HepG2 (cell line): ENCODE data around the gene TMEM200A. TPM values are rescaled to one million over a fixed set of nuclear protein-coding genes. Genes with fewer than 3 reads are reported as not detected.

Experiments used
- ATAC-seq: fragments of 200-7000 bp; cut with Tn5 transposase; 3 replicates; pipeline ENCODE4 v1.9.1; 2020; ENCODE audit warnings: mild to moderate bottlenecking, moderate library complexity
- BruUV-seq: library from RNA; stranded (reverse); fragments of 400-500 nt; replicated peaks from 2 replicates; lab custom pipeline; 2021; lab: Mats Ljungman, UMichigan
- CTCF ChIA-PET: fragments of 300-600 bp; formaldehyde crosslinking; extraction: SDS; loops from one replicate; lab custom pipeline; 2021; ENCODE audit warnings: low total read pairs, inconsistent platforms, low intra/inter-chr PET ratio; lab: Yijun Ruan, JAX
- POLR2A ChIA-PET: fragments of 350-600 bp; sonication (Branson Sonifier 250); formaldehyde crosslinking; loops from one replicate; lab custom pipeline; 2020; ENCODE audit warnings: antibody characterized with exemption, inconsistent platforms; lab: Yijun Ruan, JAX
- DNase-seq: peaks from one replicate; pipeline ENCODE4 v3.0.0-alpha.2; 2015; ENCODE audit warnings: low spot score
- FAIRE-seq: peaks from 3 replicates; lab custom pipeline; 2011; peaks lifted over from hg19 to GRCh38; lab: Jason Lieb, UNC
- H2AFZ ChIP-seq: one replicate; pipeline ENCODE4 v1.6.1; 2011; ENCODE audit warnings: low read length, inconsistent platforms
- H3K27ac ChIP-seq: fragments of 300-600 bp; 3 replicates; pipeline ENCODE4 v1.8.0; 2011; ENCODE audit warnings: mixed run types, mild to moderate bottlenecking, mixed read lengths, low read length, inconsistent platforms; ENCODE audit not compliant: insufficient read depth; ENCODE audit errors: extremely low read length
- H3K27me3 ChIP-seq, 2 experiments: fragments of 200-600 bp in 1 of 2; 2 replicates in 1 of 2; 3 replicates in 1 of 2; pipeline versions ENCODE4 v1.6.0 to v1.8.0; 2011; ENCODE audit warnings: low read length in 2 of 2, mild to moderate bottlenecking in 2 of 2, moderate library complexity in 2 of 2, inconsistent platforms in 1 of 2; ENCODE audit not compliant: insufficient read depth in 2 of 2, control insufficient read depth in 1 of 2
- H3K36me3 ChIP-seq, 2 experiments: fragments of 200-600 bp in 1 of 2; replicated peaks in 1 of 2; 2 replicates in 1 of 2; 3 replicates in 1 of 2; pipeline versions ENCODE4 v1.5.1 to v1.8.0; 2011; ENCODE audit warnings: low read length in 2 of 2, inconsistent platforms in 1 of 2; ENCODE audit not compliant: insufficient read depth in 2 of 2, control insufficient read depth in 1 of 2
- H3K4me1 ChIP-seq: 2 replicates; pipeline ENCODE4 v1.5.1; 2012; ENCODE audit warnings: low read length, inconsistent platforms; ENCODE audit not compliant: insufficient read depth
- H3K4me2 ChIP-seq: 2 replicates; pipeline ENCODE4 v1.6.0; 2011; ENCODE audit warnings: low read depth, low read length, inconsistent platforms
- H3K4me3 ChIP-seq, 3 experiments: fragments of 200-600 bp in 1 of 3; sonication (generic), shearing (Covaris generic) in 1 of 3; replicated peaks in 1 of 3; 2 replicates each; pipeline ENCODE4 v1.5.1; 2011 to 2016; ENCODE audit warnings: low read length in 3 of 3, inconsistent platforms in 2 of 3, low read depth in 2 of 3, mild to moderate bottlenecking in 2 of 3, control low read depth in 1 of 3, mixed read lengths in 1 of 3; ENCODE audit not compliant: insufficient read depth in 1 of 3
- H3K79me2 ChIP-seq: one replicate; pipeline ENCODE4 v1.6.1; 2011; ENCODE audit warnings: low read length, inconsistent platforms; ENCODE audit not compliant: insufficient read depth
- H3K9ac ChIP-seq: 2 replicates; pipeline ENCODE4 v1.6.0; 2011; ENCODE audit warnings: mild to moderate bottlenecking, low read depth, low read length, inconsistent platforms; ENCODE audit not compliant: insufficient read depth
- H3K9me3 ChIP-seq: 2 replicates; pipeline ENCODE4 v1.5.1; 2012; ENCODE audit warnings: mild to moderate bottlenecking, low read length
- H4K20me1 ChIP-seq: 2 replicates; pipeline ENCODE4 v1.6.0; 2011; ENCODE audit warnings: inconsistent platforms, mild to moderate bottlenecking, low read length, moderate library complexity; ENCODE audit not compliant: insufficient read depth
- CENPT ChIP-seq: sonication (generic); formaldehyde crosslinking; IDR thresholded peaks from 2 replicates; pipeline ENCODE4 v1.8.0; 2022; ENCODE audit warnings: low read depth, mild to moderate bottlenecking, moderate library complexity, missing genetic modification reagents
- FOXA3 ChIP-seq: IDR thresholded peaks from 2 replicates; pipeline ENCODE4 v1.6.1; 2016; ENCODE audit warnings: missing genetic modification reagents, missing compliant biosample characterization
- HDAC6 ChIP-seq: fragments of 200-600 bp; sonication (generic); IDR thresholded peaks from 2 replicates; pipeline ENCODE4 v1.7.0; 2017; ENCODE audit warnings: mild to moderate bottlenecking, antibody characterized with exemption, low read length, low read depth
- IRF1 ChIP-seq: sonication (generic); formaldehyde crosslinking; IDR thresholded peaks from 2 replicates; pipeline ENCODE4 v1.4.0; 2020; ENCODE audit warnings: low read depth, mild to moderate bottlenecking, missing genetic modification reagents
- MAFG ChIP-seq: sonication (generic); formaldehyde crosslinking; IDR thresholded peaks from 2 replicates; pipeline ENCODE4 v1.5.1; 2020; ENCODE audit warnings: mild to moderate bottlenecking, missing genetic modification reagents
- TAF1 ChIP-seq: sonication (generic); formaldehyde crosslinking; IDR thresholded peaks from 2 replicates; pipeline ENCODE4 v1.4.0; 2020; ENCODE audit warnings: missing genetic modification reagents
- ZFP62 ChIP-seq: sonication (generic); formaldehyde crosslinking; IDR thresholded peaks from 2 replicates; pipeline ENCODE4 v1.4.0; 2020; ENCODE audit warnings: missing genetic modification reagents
- ZNF468 ChIP-seq: sonication (generic); formaldehyde crosslinking; IDR thresholded peaks from 2 replicates; pipeline ENCODE4 v1.8.0; 2022; ENCODE audit warnings: mild to moderate bottlenecking, moderate library complexity, missing genetic modification reagents
- ZNF615 ChIP-seq: sonication (generic); formaldehyde crosslinking; IDR thresholded peaks from 2 replicates; pipeline ENCODE4 v1.5.0; 2020; ENCODE audit warnings: mild to moderate bottlenecking, missing genetic modification reagents, borderline replicate concordance
- ZNF674 ChIP-seq: sonication (generic); formaldehyde crosslinking; IDR thresholded peaks from 2 replicates; pipeline ENCODE4 v1.5.0; 2020; ENCODE audit warnings: low read depth, mild to moderate bottlenecking, missing genetic modification reagents
- ZSCAN12 ChIP-seq: sonication (generic); formaldehyde crosslinking; IDR thresholded peaks from 2 replicates; pipeline ENCODE4 v1.9.0; 2021; ENCODE audit warnings: mild to moderate bottlenecking, missing genetic modification reagents
- WGBS: methylation state at CpG from one replicate; pipeline ENCODE4 v1.1.6; 2017; ENCODE audit warnings: low lambda C conversion rate; 5-methylcytosine and 5-hydroxymethylcytosine counted together
- in situ Hi-C: cut with HindIII; loops from 2 replicates; pipeline ENCODE4 v1.10.0; 2017; ENCODE audit warnings: low pct_unique_long_range_greater_than_20kb; ENCODE audit not compliant: extremely low pct_ligation_motif_present
- intact Hi-C: fragments of 100-400 bp; cut with micrococcal nuclease; formaldehyde crosslinking; loops from one replicate; pipeline ENCODE4 v1.10.0; 2022; ENCODE audit not compliant: unreplicated experiment
- polyA plus RNA-seq, 8 experiments: library from polyadenylated mRNA; depleted of rRNA in 3 of 8; stranded (reverse) in 7 of 8; unstranded in 1 of 8; fragments of >200 nt; fragmentation: Illumina TruSeq in 4 of 8; extraction: Trizol in 4 of 8; gene quantifications; 2 replicates each; pipeline versions ENCODE4 v1.2.1 to v1.2.3, GENCODE V29; 2011 to 2016; ENCODE audit warnings: low read depth in 4 of 8, missing spikeins in 1 of 8, mixed read lengths in 1 of 8; ENCODE audit not compliant: insufficient read depth in 1 of 8
- total RNA-seq, 5 experiments: library from RNA; depleted of rRNA; stranded (reverse); fragments of >200 nt; fragmentation: Illumina TruSeq; extraction: Trizol; gene quantifications; 2 replicates each; pipeline ENCODE4 v1.2.3, GENCODE V29; 2016; ENCODE audit warnings: low read depth in 1 of 5
- TF ChIP-seq, protein P1 (sequence below): sonication (generic); formaldehyde crosslinking; IDR thresholded peaks from 2 replicates; pipeline ENCODE4 v1.4.0; 2020; ENCODE audit warnings: missing genetic modification reagents, borderline replicate concordance
- TF ChIP-seq, protein P2 (sequence below): sonication (generic); formaldehyde crosslinking; IDR thresholded peaks from 2 replicates; pipeline ENCODE4 v1.4.0; 2020; ENCODE audit warnings: missing genetic modification reagents

TMEM200A gene
- total and polyA plus RNA-seq, 2 of the 13 experiments (the other 11 are each of a cell fraction or from before 2014, with no cell fraction given), result 0.34 TPM; not detected in 1

DNA sequence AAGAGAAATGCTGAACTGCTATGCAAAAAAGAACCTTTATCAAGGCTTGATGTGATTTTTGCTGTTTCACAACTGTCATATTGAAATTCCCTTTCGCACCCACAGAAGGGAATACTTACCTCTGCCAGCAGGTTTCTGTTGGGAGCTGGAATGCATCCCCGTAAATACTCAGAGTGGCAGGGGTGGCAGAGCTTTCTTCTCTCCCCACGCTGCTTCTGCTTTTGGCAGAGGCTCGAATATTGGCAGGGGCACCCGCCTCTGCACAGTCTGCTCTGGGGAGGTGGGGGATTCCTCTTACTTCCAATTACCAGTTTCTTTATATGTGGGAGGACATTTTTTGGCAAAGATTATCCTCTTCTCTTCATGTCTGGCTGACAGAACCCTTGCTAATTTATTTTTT is 28.4 kb downstream of the TMEM200A start:
- Histone ChIP-seq H3K4me3 (no peak overlapping the region), H3K9me3 (no peaks in the 10 kb centered on the region), H3K36me3 (no peaks in the 10 kb centered on the region), H3K79me2 (no peaks in the 10 kb centered on the region), H3K4me2 (no peak overlapping the region), H3K9ac (no peak overlapping the region), H2AFZ (no peak overlapping the region), H4K20me1 (no peaks in the 10 kb centered on the region), H3K27me3 (no peaks in the 10 kb centered on the region), H3K4me1 (no peaks in the 10 kb centered on the region), H3K27ac (no peak overlapping the region)
- in situ Hi-C loops, result no loop called here
- WGBS, result 42% methylated on average over 5 of the region's 5 CpGs
- CTCF ChIA-PET, result no interaction called here
- DNase-seq, result no peak
- no peak for ATAC-seq
- intact Hi-C loops, result no loop called here
- BruUV-seq, result no TSS peak
- TF ChIP-seq HDAC6 (no peak), ZNF615 (no peak), ZFP62 (CRISPR knock-in tag) (no peak), ZSCAN12 (no peak), CENPT (no peak), IRF1 (CRISPR knock-in tag) (no peak), TAF1 (CRISPR knock-in tag) (no peak), ZNF674 (no peak), MAFG (CRISPR knock-in tag) (no peak), FOXA3 (CRISPR knock-in tag) (no peak), ZNF468 (CRISPR knock-in tag) (no peak)
- TF ChIP-seq, protein P1, sequence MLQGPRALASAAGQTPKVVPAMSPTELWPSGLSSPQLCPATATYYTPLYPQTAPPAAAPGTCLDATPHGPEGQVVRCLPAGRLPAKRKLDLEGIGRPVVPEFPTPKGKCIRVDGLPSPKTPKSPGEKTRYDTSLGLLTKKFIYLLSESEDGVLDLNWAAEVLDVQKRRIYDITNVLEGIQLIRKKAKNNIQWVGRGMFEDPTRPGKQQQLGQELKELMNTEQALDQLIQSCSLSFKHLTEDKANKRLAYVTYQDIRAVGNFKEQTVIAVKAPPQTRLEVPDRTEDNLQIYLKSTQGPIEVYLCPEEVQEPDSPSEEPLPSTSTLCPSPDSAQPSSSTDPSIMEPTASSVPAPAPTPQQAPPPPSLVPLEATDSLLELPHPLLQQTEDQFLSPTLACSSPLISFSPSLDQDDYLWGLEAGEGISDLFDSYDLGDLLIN (CRISPR knock-in tag), result no peak
- TF ChIP-seq, protein P2, sequence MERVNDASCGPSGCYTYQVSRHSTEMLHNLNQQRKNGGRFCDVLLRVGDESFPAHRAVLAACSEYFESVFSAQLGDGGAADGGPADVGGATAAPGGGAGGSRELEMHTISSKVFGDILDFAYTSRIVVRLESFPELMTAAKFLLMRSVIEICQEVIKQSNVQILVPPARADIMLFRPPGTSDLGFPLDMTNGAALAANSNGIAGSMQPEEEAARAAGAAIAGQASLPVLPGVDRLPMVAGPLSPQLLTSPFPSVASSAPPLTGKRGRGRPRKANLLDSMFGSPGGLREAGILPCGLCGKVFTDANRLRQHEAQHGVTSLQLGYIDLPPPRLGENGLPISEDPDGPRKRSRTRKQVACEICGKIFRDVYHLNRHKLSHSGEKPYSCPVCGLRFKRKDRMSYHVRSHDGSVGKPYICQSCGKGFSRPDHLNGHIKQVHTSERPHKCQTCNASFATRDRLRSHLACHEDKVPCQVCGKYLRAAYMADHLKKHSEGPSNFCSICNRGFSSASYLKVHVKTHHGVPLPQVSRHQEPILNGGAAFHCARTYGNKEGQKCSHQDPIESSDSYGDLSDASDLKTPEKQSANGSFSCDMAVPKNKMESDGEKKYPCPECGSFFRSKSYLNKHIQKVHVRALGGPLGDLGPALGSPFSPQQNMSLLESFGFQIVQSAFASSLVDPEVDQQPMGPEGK, result no peak
- POLR2A ChIA-PET, result no interaction called here
- no peak for FAIRE-seq
